ENCODE results near the gene STIP1. TPM values are rescaled to one million over a fixed set of nuclear protein-coding genes. Genes with fewer than 3 reads are reported as not detected.

STIP1 gene
- total and polyA plus RNA-seq, 2 donors (not counting 3 experiments of a cell fraction or from before 2014, with no cell fraction given) = 117 to 226 TPM

DNA sequence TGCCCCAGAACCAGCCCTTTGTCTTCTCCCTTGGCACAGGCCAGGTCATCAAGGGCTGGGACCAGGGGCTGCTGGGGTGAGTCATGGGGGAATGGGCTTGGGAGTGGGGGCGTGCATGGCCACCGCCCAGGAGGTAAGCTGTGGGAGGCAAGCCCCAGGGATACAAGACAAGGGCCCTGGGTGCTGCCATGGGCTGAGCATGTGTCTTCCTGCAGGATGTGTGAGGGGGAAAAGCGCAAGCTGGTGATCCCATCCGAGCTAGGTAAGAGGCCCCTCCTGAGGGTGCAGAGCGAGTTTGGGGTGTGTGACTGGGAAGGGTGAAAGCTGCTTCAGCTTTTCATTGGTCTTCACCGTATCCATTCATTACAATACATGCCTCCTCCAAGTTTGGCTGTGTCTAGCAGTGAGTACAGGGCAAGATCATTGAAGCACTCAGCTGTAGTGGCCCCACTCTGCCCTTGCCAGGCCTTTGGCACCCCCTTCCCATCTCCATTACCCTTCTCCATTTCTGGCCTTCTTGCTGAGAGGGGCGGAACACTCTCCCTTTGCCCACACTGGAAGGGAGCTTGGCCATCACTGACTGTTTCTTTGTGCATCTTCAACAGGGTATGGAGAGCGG, 57.4 kb downstream of the STIP1 start:
- dilution Hi-C loops (cut with MboI; ENCODE audit: extremely low pct_ligation_motif_present, low sequenced_read_pairs) (no loop called here), intact Hi-C loops (cut with micrococcal nuclease) (loop anchor here (5.0 kb wide), 1 partner anchor 114 kb away; the partner anchor contains the start of gene RPS6KA4)
- Histone ChIP-seq H3K4me2 (ENCODE audit: insufficient read depth, low read length) (no peak overlapping the region), H3K27me3 (ENCODE audit: control insufficient read depth in 2 of 2, insufficient read depth in 2 of 2, low read length in 2 of 2) (no peaks in the 10 kb centered on the region), H3K36me3 (ENCODE audit: control insufficient read depth in 2 of 2, extremely low read depth in 1 of 2, insufficient read depth in 2 of 2, low read length in 2 of 2) (peaks cover 0 to 15% of the 10 kb centered on the region in 2 experiments), H3K9me1 (replicated peaks; ENCODE audit: control insufficient read depth, extremely low read depth, insufficient read depth, low read length) (no peaks in the 10 kb centered on the region), H3K9ac (replicated peaks; ENCODE audit: extremely low read depth, insufficient read depth, low read length) (no peak overlapping the region), H3K4me1 (ENCODE audit: control insufficient read depth, extremely low read depth, insufficient read depth, low read length) (peaks cover 21% of the 10 kb centered on the region), H3K9me3 (replicated peaks; ENCODE audit: control insufficient read depth, insufficient read depth, low read length) (no peaks in the 10 kb centered on the region), H2AFZ (ENCODE audit: low read depth, low read length) (no peak overlapping the region), H3K27ac (ENCODE audit: insufficient read depth, low read depth, low read length) (no peak overlapping the region), H4K20me1 (replicated peaks; ENCODE audit: control insufficient read depth, extremely low read depth, insufficient read depth, low read length) (no peaks in the 10 kb centered on the region), H3K79me2 (ENCODE audit: control insufficient read depth, insufficient read depth, low read length) (peaks cover 40% of the 10 kb centered on the region), H3K4me3 (replicated peaks in 1 of 3; ENCODE audit: insufficient read depth in 1 of 3, low read depth in 1 of 3, low read length in 3 of 3) (no peak overlapping the region)
- no peak for DNase-seq (ENCODE audit: low read depth, low spot score)
- POLR2A ChIA-PET = no interaction called here
- TSS peak; percentile 13 for BruUV-seq (replicated peaks)
- TF ChIP-seq POLR2A (IDR thresholded peaks at IDR 0.05; ENCODE audit: low read depth, low read length) (peak; percentile 59), MAX (IDR thresholded peaks at IDR 0.05; ENCODE audit: insufficient read depth, insufficient read length) (no peak), JUN (IDR thresholded peaks at IDR 0.05; ENCODE audit: borderline replicate concordance, insufficient read depth, insufficient read length, low read depth) (no peak), CTCF (IDR thresholded peaks at IDR 0.05; ENCODE audit: extremely low read depth in 1 of 2, insufficient read depth in 1 of 2, low read depth in 1 of 2, low read length in 2 of 2) (no peak), MYC (IDR thresholded peaks at IDR 0.05; ENCODE audit: low read depth, low read length) (no peak), EZH2 (IDR thresholded peaks at IDR 0.05; ENCODE audit: borderline replicate concordance, low read depth, low read length, severe bottlenecking) (no peak), POLR2AphosphoS5 (IDR thresholded peaks at IDR 0.05; ENCODE audit: insufficient read depth, low read depth, low read length) (peak; percentile 70), GATA2 (IDR thresholded peaks at IDR 0.05; ENCODE audit: insufficient read depth, insufficient read length, low read depth, low read length) (no peak)
- no peak for FAIRE-seq
- CTCF ChIA-PET = interaction anchor here (0.9 to 5.0 kb wide), 4 partner anchors 20 to 57 kb away, joined by 3 to 36 read pairs (median 15); partner anchors contain the start of gene CATSPERZ
